Esophagus squamous epithelium (tissue), 4 donors: ENCODE results near the gene CCNI.
"Not testable (repeated sequence)": the region's sequence is repeated elsewhere in the genome, so short reads cannot be mapped to it uniquely, and the experiment has no call there.

Source experiments
- CTCF ChIP-seq, 6 experiments: fragments of 450-650 bp in 4 of 6; fragments of 200-600 bp in 2 of 6; sonication (generic) in 2 of 6; IDR thresholded peaks; one replicate each; pipeline ENCODE4 v1.5.1; 2016 to 2019; ENCODE audit warnings: antibody characterized with exemption in 6 of 6, mild to moderate bottlenecking in 4 of 6, moderate library complexity in 4 of 6
- POLR2A ChIP-seq, 4 donors: fragments of 450-650 bp; IDR thresholded peaks; one replicate each; pipeline ENCODE4 v1.6.1; 2017; ENCODE audit warnings: antibody characterized with exemption in 4 of 4, mild to moderate bottlenecking in 4 of 4, moderate library complexity in 3 of 4

- not testable (repeated sequence) for TF ChIP-seq CTCF, POLR2A (IDR thresholded peaks at IDR 0.05)
Observed at GRCh38 chr4:77037168-77037567, 38.6 kb downstream of the CCNI start.
